HCT116 (cell line): ENCODE results near the gene LRP1. TPM values are rescaled to one million over a fixed set of nuclear protein-coding genes. Genes with fewer than 3 reads are reported as not detected.

Experiments
- ATAC-seq: fragments of 200-7000 bp; cut with Tn5 transposase; 2 replicates; pipeline ENCODE4 v1.9.1; 2020; ENCODE audit warnings: mild to moderate bottlenecking, moderate library complexity
- BruUV-seq: library from RNA; stranded (reverse); fragments of 400-500 nt; replicated peaks from 2 replicates; lab custom pipeline; 2021; lab: Mats Ljungman, UMichigan
- CTCF ChIA-PET: fragments of 300-600 bp; sonication (Branson Sonifier 250); formaldehyde crosslinking; loops from one replicate; lab custom pipeline; 2021; ENCODE audit warnings: antibody characterized with exemption; lab: Charles Lee
- POLR2A ChIA-PET: fragments of 300-600, 350-600 bp; sonication (Branson Sonifier 250); formaldehyde crosslinking; loops from one replicate; lab custom pipeline; 2021; ENCODE audit warnings: antibody characterized with exemption; lab: Charles Lee
- RAD21 ChIA-PET, 2 experiments: fragments of 300-600 bp; sonication (Branson Sonifier 250); formaldehyde crosslinking; loops; one replicate each; lab custom pipeline; 2023; ENCODE audit warnings: low total read pairs in 2 of 2; ENCODE audit not compliant: uncharacterized antibody in 2 of 2, unreplicated experiment in 2 of 2, low non-redundant PET in 1 of 2; lab: Charles Lee
- DNase-seq: peaks from one replicate; pipeline ENCODE4 v3.0.0-alpha.2; 2010; ENCODE audit warnings: low read depth, low spot score
- H2AFZ ChIP-seq: fragments of 200-600 bp; shearing (Covaris generic), sonication (generic); 2 replicates; pipeline ENCODE4 v1.6.1; 2017; ENCODE audit warnings: low read depth, mixed run types, mixed read lengths, antibody characterized with exemption, low read length; ENCODE audit not compliant: poor library complexity, severe bottlenecking
- H3K27ac ChIP-seq: 2 replicates; pipeline ENCODE4 v1.5.1; 2012; ENCODE audit warnings: low read depth, low read length
- H3K27me3 ChIP-seq: fragments of 200-600 bp; sonication (generic); 2 replicates; pipeline ENCODE4 v1.6.1; 2016; ENCODE audit warnings: mixed run types, low read length, mixed read lengths; ENCODE audit not compliant: insufficient read depth
- H3K36me3 ChIP-seq, 2 experiments: fragments of 200-500 bp in 1 of 2; fragments of 200-600 bp in 1 of 2; sonication (Bioruptor generic) in 1 of 2; sonication (generic) in 1 of 2; 2 replicates each; pipeline versions ENCODE4 v1.5.1 to v1.6.1; 2014 to 2016; ENCODE audit warnings: low read length in 2 of 2, inconsistent platforms in 1 of 2, mixed read lengths in 1 of 2, mixed run types in 1 of 2; ENCODE audit not compliant: insufficient read depth in 2 of 2, control insufficient read depth in 1 of 2
- H3K4me1 ChIP-seq, 2 experiments: fragments of 200-600 bp in 1 of 2; sonication (generic) in 1 of 2; 2 replicates each; pipeline versions ENCODE4 v1.5.1 to v1.6.1; 2012 to 2017; ENCODE audit warnings: low read length in 2 of 2, inconsistent platforms in 1 of 2, mild to moderate bottlenecking in 1 of 2, mixed read lengths in 1 of 2, mixed run types in 1 of 2, moderate library complexity in 1 of 2; ENCODE audit not compliant: insufficient read depth in 2 of 2, control insufficient read depth in 1 of 2
- H3K4me2 ChIP-seq: fragments of 200-600 bp; sonication (generic); 2 replicates; pipeline ENCODE4 v1.6.1; 2017; ENCODE audit warnings: mixed run types, low read length, mixed read lengths
- H3K4me3 ChIP-seq, 2 experiments: fragments of 200-600 bp in 1 of 2; sonication (generic) in 1 of 2; replicated peaks in 1 of 2; 2 replicates each; pipeline ENCODE4 v1.5.1; 2011 to 2016; ENCODE audit warnings: low read length in 2 of 2, control low read depth in 1 of 2, low read depth in 1 of 2, mild to moderate bottlenecking in 1 of 2, mixed read lengths in 1 of 2, mixed run types in 1 of 2
- H3K79me2 ChIP-seq: fragments of 200-600 bp; sonication (generic); 2 replicates; pipeline ENCODE4 v1.6.1; 2017; ENCODE audit warnings: mild to moderate bottlenecking, mixed run types, low read length, moderate library complexity, mixed read lengths; ENCODE audit not compliant: insufficient read depth
- H3K9ac ChIP-seq: fragments of 200-600 bp; sonication (generic); 2 replicates; pipeline ENCODE4 v1.6.1; 2016; ENCODE audit warnings: low read length, mixed read lengths
- H3K9me2 ChIP-seq: fragments of 200-600 bp; sonication (generic), shearing (Covaris generic); 2 replicates; pipeline ENCODE4 v1.6.1; 2017; ENCODE audit warnings: mixed run types, mild to moderate bottlenecking, moderate library complexity; ENCODE audit not compliant: insufficient read depth
- H3K9me3 ChIP-seq, 2 experiments: fragments of 200-500 bp in 1 of 2; fragments of 200-600 bp in 1 of 2; sonication (Bioruptor generic) in 1 of 2; sonication (generic) in 1 of 2; 2 replicates each; pipeline ENCODE4 v1.6.1; 2014 to 2017; ENCODE audit warnings: low read length in 2 of 2, mixed read lengths in 2 of 2, inconsistent platforms in 1 of 2, low read depth in 1 of 2, mild to moderate bottlenecking in 1 of 2, mixed run types in 1 of 2, moderate library complexity in 1 of 2; ENCODE audit not compliant: control insufficient read depth in 1 of 2, insufficient read depth in 1 of 2
- H4K20me1 ChIP-seq: fragments of 200-600 bp; sonication (generic), shearing (Covaris generic); 2 replicates; pipeline ENCODE4 v1.6.1; 2017; ENCODE audit warnings: mixed run types, mild to moderate bottlenecking, moderate library complexity; ENCODE audit not compliant: insufficient read depth
- ATF3 ChIP-seq: IDR thresholded peaks from 2 replicates; pipeline ENCODE4 v1.6.1; 2012
- CEBPB ChIP-seq: IDR thresholded peaks from 2 replicates; pipeline ENCODE4 v1.6.1; 2012; ENCODE audit warnings: low read depth
- EGR1 ChIP-seq: IDR thresholded peaks from 2 replicates; pipeline ENCODE4 v1.6.1; 2012; ENCODE audit warnings: low read depth
- FOSL1 ChIP-seq: IDR thresholded peaks from 2 replicates; pipeline ENCODE4 v1.6.1; 2012; ENCODE audit warnings: low read depth
- POLR2A ChIP-seq: IDR thresholded peaks from 2 replicates; pipeline ENCODE4 v1.7.0; 2011; ENCODE audit warnings: borderline replicate concordance; ENCODE audit not compliant: insufficient read depth, insufficient read length; ENCODE audit errors: extremely low read depth
- POLR2AphosphoS5 ChIP-seq: IDR thresholded peaks from 2 replicates; pipeline ENCODE4 v1.6.1; 2011; ENCODE audit warnings: mild to moderate bottlenecking, low read depth, low read length, moderate library complexity
- RAD21 ChIP-seq: IDR thresholded peaks from 2 replicates; pipeline ENCODE4 v1.6.1; 2012; ENCODE audit warnings: low read depth, mild to moderate bottlenecking
- SRF ChIP-seq: IDR thresholded peaks from 2 replicates; pipeline ENCODE4 v1.6.1; 2012; ENCODE audit warnings: low read depth
- ZNF274 ChIP-seq: fragments of 200-500 bp; sonication (Bioruptor generic); IDR thresholded peaks from 2 replicates; pipeline ENCODE4 v1.6.1; 2014; ENCODE audit warnings: mild to moderate bottlenecking, low read depth, low read length, inconsistent platforms
- intact Hi-C: fragments of 100-400 bp; cut with micrococcal nuclease; formaldehyde crosslinking; loops from 2 replicates; pipeline ENCODE4 v1.10.0; 2022
- total RNA-seq: library from RNA; stranded (reverse); gene quantifications from one replicate; pipeline ENCODE4 v1.2.1, GENCODE V29; 2021; ENCODE audit not compliant: unreplicated experiment
- TF ChIP-seq, protein P1 (sequence below), 3 experiments: fragments of 200-600 bp in 1 of 3; sonication (generic) in 1 of 3; IDR thresholded peaks in 2 of 3; conservative IDR thresholded peaks in 1 of 3; 2 replicates each; pipeline ENCODE4 v1.5.1; 2012 to 2017; ENCODE audit warnings: low read depth in 2 of 3, low read length in 2 of 3, antibody characterized with exemption in 1 of 3, borderline replicate concordance in 1 of 3, control low read depth in 1 of 3, mild to moderate bottlenecking in 1 of 3, mixed read lengths in 1 of 3, mixed run types in 1 of 3, moderate library complexity in 1 of 3; ENCODE audit not compliant: insufficient read depth in 1 of 3

The LRP1 gene
- total RNA-seq, 1 experiment from 2014 or later, result 12.0 TPM

DNA sequence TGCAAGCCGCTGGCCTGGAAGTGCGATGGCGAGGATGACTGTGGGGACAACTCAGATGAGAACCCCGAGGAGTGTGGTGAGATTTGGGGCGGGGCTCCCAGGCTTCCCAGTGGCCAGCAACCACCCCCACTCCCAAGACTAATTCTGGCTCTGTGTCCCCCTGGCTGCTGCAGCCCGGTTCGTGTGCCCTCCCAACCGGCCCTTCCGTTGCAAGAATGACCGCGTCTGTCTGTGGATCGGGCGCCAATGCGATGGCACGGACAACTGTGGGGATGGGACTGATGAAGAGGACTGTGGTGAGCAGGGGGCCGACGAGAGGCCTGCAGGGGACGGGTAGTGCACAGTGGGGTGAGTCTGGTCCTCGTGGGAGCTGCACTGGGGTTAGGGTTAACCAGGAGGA is 76.2 kb downstream of the LRP1 start:
- Histone ChIP-seq H3K4me3 (no peak overlapping the region), H3K9me2 (no peaks in the 10 kb centered on the region), H4K20me1 (no peaks in the 10 kb centered on the region), H3K9me3 (no peaks in the 10 kb centered on the region), H3K9ac (no peak overlapping the region), H3K36me3 (no peaks in the 10 kb centered on the region; a peak in 1 of 4 replicates), H2AFZ (no peak overlapping the region), H3K27ac (no peak overlapping the region), H3K27me3 (no peaks in the 10 kb centered on the region), H3K79me2 (no peaks in the 10 kb centered on the region), H3K4me1 (no peaks in the 10 kb centered on the region), H3K4me2 (no peak overlapping the region)
- DNase-seq, result no peak
- no peak for TF ChIP-seq CEBPB
- no peak for TF ChIP-seq ZNF274
- TF ChIP-seq POLR2AphosphoS5, result no peak
- TF ChIP-seq FOSL1, result no peak
- no peak for TF ChIP-seq RAD21
- TF ChIP-seq ATF3, result no peak
- TF ChIP-seq EGR1, result no peak
- TF ChIP-seq POLR2A, result no peak
- TF ChIP-seq SRF, result no peak
- TF ChIP-seq, protein P1, sequence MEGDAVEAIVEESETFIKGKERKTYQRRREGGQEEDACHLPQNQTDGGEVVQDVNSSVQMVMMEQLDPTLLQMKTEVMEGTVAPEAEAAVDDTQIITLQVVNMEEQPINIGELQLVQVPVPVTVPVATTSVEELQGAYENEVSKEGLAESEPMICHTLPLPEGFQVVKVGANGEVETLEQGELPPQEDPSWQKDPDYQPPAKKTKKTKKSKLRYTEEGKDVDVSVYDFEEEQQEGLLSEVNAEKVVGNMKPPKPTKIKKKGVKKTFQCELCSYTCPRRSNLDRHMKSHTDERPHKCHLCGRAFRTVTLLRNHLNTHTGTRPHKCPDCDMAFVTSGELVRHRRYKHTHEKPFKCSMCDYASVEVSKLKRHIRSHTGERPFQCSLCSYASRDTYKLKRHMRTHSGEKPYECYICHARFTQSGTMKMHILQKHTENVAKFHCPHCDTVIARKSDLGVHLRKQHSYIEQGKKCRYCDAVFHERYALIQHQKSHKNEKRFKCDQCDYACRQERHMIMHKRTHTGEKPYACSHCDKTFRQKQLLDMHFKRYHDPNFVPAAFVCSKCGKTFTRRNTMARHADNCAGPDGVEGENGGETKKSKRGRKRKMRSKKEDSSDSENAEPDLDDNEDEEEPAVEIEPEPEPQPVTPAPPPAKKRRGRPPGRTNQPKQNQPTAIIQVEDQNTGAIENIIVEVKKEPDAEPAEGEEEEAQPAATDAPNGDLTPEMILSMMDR (IDR thresholded peaks at IDR 0.05 in 2 of 3, conservative IDR thresholded peaks at IDR 0.05 in 1 of 3; ENCODE audit: borderline replicate concordance in 1 of 3, insufficient read depth in 1 of 3, low read depth in 2 of 3, low read length in 2 of 3), result no peak
- POLR2A ChIA-PET, result no interaction called here
- no peak for ATAC-seq
- RAD21 ChIA-PET, result no interaction called here
- intact Hi-C loops, result no loop called here
- CTCF ChIA-PET, result no interaction called here
- no TSS peak for BruUV-seq
